Thyroid gland (tissue), 4 donors: ENCODE measurements around the gene PRMT7. TPM values are rescaled to one million over a fixed set of nuclear protein-coding genes. Genes with fewer than 3 reads are reported as not detected.

Source experiments
- DNase-seq, 2 donors: peaks; one replicate each; pipeline ENCODE4 v3.0.0-alpha.2; 2019
- H3K27ac ChIP-seq, 3 donors: fragments of 200-600 bp; sonication (generic); 1 replicate in 2 of 3; 2 replicates in 1 of 3; pipeline ENCODE4 v1.5.1; 2016 to 2019; ENCODE audit warnings: mild to moderate bottlenecking in 1 of 3, moderate library complexity in 1 of 3
- H3K27me3 ChIP-seq: fragments of 200-600 bp; sonication (generic); one replicate; pipeline ENCODE4 v1.5.1; 2019
- H3K36me3 ChIP-seq, 2 donors: fragments of 200-600 bp; sonication (generic); one replicate each; pipeline ENCODE4 v1.5.1; 2016 to 2019
- H3K4me1 ChIP-seq, 2 donors: fragments of 200-600 bp; sonication (generic); one replicate each; pipeline ENCODE4 v1.5.1; 2017 to 2019
- H3K4me3 ChIP-seq, 3 donors: fragments of 200-600 bp; sonication (generic); replicated peaks in 1 of 3; 1 replicate in 2 of 3; 2 replicates in 1 of 3; pipeline ENCODE4 v1.5.1; 2016; ENCODE audit warnings: mild to moderate bottlenecking in 1 of 3
- H3K9me3 ChIP-seq: fragments of 200-600 bp; sonication (generic); one replicate; pipeline ENCODE4 v1.5.1; 2017
- POLR2A ChIP-seq, 2 donors: fragments of 450-650 bp; IDR thresholded peaks; one replicate each; pipeline ENCODE4 v1.6.1; 2017; ENCODE audit warnings: antibody characterized with exemption in 2 of 2, mild to moderate bottlenecking in 2 of 2, moderate library complexity in 1 of 2
- WGBS, 2 donors: methylation state at CpG; one replicate each; pipeline ENCODE4 v1.1.5; 2017; 5-methylcytosine and 5-hydroxymethylcytosine counted together
- intact Hi-C: fragments of 100-400 bp; cut with DNase I; formaldehyde crosslinking; loops from one replicate; pipeline ENCODE4 v1.15.1; 2023
- total RNA-seq, 4 donors: library from RNA; depleted of rRNA; stranded (reverse); fragments of >200 nt; gene quantifications; one replicate each; pipeline ENCODE4 v1.2.3, GENCODE V29; 2016
- TF ChIP-seq, protein P1 (sequence below), 6 experiments: fragments of 200-600 bp in 3 of 6; fragments of 450-650 bp in 3 of 6; sonication (generic) in 3 of 6; IDR thresholded peaks; one replicate each; pipeline ENCODE4 v1.5.1; 2016 to 2019; ENCODE audit warnings: antibody characterized with exemption in 6 of 6, mild to moderate bottlenecking in 2 of 6, inconsistent platforms in 1 of 6, moderate library complexity in 1 of 6

PRMT7 gene
- total RNA-seq, 4 donors from 2014 or later = 41.7 to 57.0 (median 46.9) TPM

DNA sequence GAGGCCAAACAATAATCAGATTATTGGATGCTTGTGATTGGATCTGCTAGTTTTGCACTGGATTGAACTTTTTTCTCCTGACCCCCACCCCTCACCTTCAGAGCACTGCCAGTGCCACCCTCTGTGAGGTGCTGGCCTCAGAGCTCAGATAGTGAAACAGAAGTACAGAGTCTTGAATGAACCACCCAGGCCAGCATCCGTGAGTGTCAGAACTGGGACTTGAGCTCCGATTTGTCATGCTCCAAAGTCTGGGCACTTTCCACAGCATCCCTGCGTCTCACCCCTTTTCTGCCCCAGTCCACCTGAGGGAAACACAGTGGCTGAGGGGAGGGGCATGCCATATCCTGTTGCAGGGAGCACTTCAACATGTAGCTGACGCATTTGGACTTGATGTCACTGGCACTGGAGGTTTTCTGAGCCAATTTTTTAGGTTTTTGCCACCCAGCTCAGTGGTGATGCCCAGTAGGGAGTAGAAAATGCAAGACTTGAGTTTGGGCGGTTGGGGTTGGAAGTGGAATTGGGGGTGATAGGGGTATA is 90.2 kb downstream of the PRMT7 start:
- Histone ChIP-seq H3K4me1 (peaks cover 9 to 13% of the 10 kb centered on the region in 2 donors), H3K27ac (no peak overlapping the region), H3K36me3 (no peaks in the 10 kb centered on the region), H3K4me3 (no peak overlapping the region), H3K9me3 (no peaks in the 10 kb centered on the region), H3K27me3 (no peaks in the 10 kb centered on the region)
- intact Hi-C loops = no loop called here
- 61 to 75% methylated on average over 3 to 4 of the region's 5 CpGs for WGBS, 2 donors
- no peak for TF ChIP-seq POLR2A (IDR thresholded peaks at IDR 0.05)
- TF ChIP-seq, protein P1, sequence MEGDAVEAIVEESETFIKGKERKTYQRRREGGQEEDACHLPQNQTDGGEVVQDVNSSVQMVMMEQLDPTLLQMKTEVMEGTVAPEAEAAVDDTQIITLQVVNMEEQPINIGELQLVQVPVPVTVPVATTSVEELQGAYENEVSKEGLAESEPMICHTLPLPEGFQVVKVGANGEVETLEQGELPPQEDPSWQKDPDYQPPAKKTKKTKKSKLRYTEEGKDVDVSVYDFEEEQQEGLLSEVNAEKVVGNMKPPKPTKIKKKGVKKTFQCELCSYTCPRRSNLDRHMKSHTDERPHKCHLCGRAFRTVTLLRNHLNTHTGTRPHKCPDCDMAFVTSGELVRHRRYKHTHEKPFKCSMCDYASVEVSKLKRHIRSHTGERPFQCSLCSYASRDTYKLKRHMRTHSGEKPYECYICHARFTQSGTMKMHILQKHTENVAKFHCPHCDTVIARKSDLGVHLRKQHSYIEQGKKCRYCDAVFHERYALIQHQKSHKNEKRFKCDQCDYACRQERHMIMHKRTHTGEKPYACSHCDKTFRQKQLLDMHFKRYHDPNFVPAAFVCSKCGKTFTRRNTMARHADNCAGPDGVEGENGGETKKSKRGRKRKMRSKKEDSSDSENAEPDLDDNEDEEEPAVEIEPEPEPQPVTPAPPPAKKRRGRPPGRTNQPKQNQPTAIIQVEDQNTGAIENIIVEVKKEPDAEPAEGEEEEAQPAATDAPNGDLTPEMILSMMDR (IDR thresholded peaks at IDR 0.05) = no peak
- no peak for DNase-seq

DNA sequence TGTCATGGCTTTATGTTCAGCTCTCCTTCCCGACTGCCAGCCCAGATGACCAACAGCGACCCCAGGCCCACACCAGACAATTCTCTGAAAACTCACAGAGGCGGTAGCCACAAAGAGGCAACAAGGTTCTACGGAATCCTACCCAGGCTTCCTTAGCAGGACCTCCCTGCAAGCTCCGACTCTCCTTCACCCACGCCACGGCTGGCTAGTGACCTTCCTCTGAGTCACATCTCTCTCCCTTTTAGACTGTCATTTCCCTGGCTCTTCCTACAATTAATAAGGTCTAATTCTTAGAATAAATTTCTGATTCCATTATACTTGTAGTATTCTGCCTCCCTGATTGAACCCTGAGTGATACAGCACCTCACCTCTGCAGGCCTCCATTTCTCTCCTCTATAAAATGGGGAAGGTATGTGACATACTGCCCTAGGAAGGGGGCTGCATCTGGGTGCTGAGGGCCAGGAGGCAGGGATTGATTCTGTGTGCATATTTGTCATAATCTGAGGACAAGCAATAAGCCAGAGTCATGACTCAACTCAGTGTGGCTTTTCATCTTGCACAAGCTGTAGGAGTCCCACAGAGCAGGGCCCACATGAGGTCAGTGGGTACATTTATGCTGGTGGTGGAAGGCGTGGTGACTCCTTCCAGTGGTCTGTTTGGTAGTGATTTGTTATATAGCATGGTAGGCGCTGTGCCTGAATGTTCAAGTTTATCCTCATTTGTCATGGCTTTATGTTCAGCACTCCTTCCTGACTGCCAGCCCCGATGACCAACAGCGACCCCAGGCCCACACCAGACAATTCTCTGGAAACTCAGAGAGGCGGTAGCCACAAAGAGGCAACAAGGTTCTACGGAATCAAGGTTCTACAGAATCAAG is 91.3 kb downstream of the PRMT7 start:
- Histone ChIP-seq H3K36me3 (no peaks in the 10 kb centered on the region), H3K27ac (no peak overlapping the region), H3K9me3 (no peaks in the 10 kb centered on the region), H3K27me3 (no peaks in the 10 kb centered on the region), H3K4me1 (peaks cover 16 to 23% of the 10 kb centered on the region in 2 donors), H3K4me3 (no peak overlapping the region)
- DNase-seq = no peak
- 80 to 90% methylated on average over 13 of the region's 13 CpGs for WGBS, 2 donors
- intact Hi-C loops = no loop called here
- TF ChIP-seq POLR2A (IDR thresholded peaks at IDR 0.05) = no peak
- TF ChIP-seq, protein P1 (IDR thresholded peaks at IDR 0.05) = no peak

GRCh38 chr16:68402748-68403040 is 91.9 kb downstream of the PRMT7 start:
- Histone ChIP-seq H3K9me3 (no peaks in the 10 kb centered on the region), H3K36me3 (no peaks in the 10 kb centered on the region), H3K27me3 (no peaks in the 10 kb centered on the region), H3K4me3 (no peak overlapping the region), H3K27ac (no peak overlapping the region), H3K4me1 (peaks cover 18 to 23% of the 10 kb centered on the region in 2 donors)
- DNase-seq = no peak
- TF ChIP-seq POLR2A (IDR thresholded peaks at IDR 0.05) = no peak
- TF ChIP-seq, protein P1 (IDR thresholded peaks at IDR 0.05) = no peak
- intact Hi-C loops = no loop called here
- WGBS, 2 donors = 78 to 88% methylated on average over 3 of the region's 3 CpGs

- H3K9me3 ChIP-seq = no peaks in the 10 kb centered on the region
- no peaks in the 10 kb centered on the region for H3K36me3 ChIP-seq
- no peak overlapping the region for H3K4me3 ChIP-seq
- H3K27ac ChIP-seq = no peak overlapping the region
- no peak for TF ChIP-seq POLR2A (IDR thresholded peaks at IDR 0.05)
- TF ChIP-seq, protein P1 (IDR thresholded peaks at IDR 0.05) = no peak
- 78 to 81% methylated on average over 1 of the region's 1 CpG for WGBS, 2 donors
- intact Hi-C loops = no loop called here
- peaks cover 18 to 23% of the 10 kb centered on the region in 2 donors for H3K4me1 ChIP-seq
- no peaks in the 10 kb centered on the region for H3K27me3 ChIP-seq
- DNase-seq = no peak
Observed at GRCh38 chr16:68403177-68403576, 92.4 kb downstream of the PRMT7 start.

GRCh38 chr16:68403704-68404103 is 92.9 kb downstream of the PRMT7 start:
- TF ChIP-seq, protein P1 (IDR thresholded peaks at IDR 0.05) = no peak
- no peak for TF ChIP-seq POLR2A (IDR thresholded peaks at IDR 0.05)
- no peaks in the 10 kb centered on the region for H3K9me3 ChIP-seq
- H3K27me3 ChIP-seq = no peaks in the 10 kb centered on the region
- peaks cover 18 to 23% of the 10 kb centered on the region in 2 donors for H3K4me1 ChIP-seq
- 73 to 89% methylated on average over 3 of the region's 3 CpGs for WGBS, 2 donors
- DNase-seq = peak in 1 of 2 donors; percentile 22
- no peak overlapping the region for H3K27ac ChIP-seq
- no peaks in the 10 kb centered on the region for H3K36me3 ChIP-seq
- H3K4me3 ChIP-seq = no peak overlapping the region
- intact Hi-C loops = no loop called here
